Body of pancreas (tissue), 4 donors: Measurements from ENCODE around the gene PLEK. TPM values are rescaled to one million over a fixed set of nuclear protein-coding genes. Genes with fewer than 3 reads are reported as not detected.

Experiments
- ATAC-seq: fragments of 150-250 bp; one replicate; pipeline ENCODE4 v1.9.1; 2016
- DNase-seq, 4 donors: peaks; one replicate each; pipeline ENCODE4 v3.0.0-alpha.2; 2019
- H3K27ac ChIP-seq, 4 donors: fragments of 200-600 bp; sonication (generic); 1 replicate in 3 of 4; 2 replicates in 1 of 4; pipeline versions ENCODE4 v1.5.1 to v1.6.1; 2016 to 2019; ENCODE audit warnings: mild to moderate bottlenecking in 1 of 4, mixed read lengths in 1 of 4, moderate library complexity in 1 of 4
- H3K27me3 ChIP-seq, 2 donors: fragments of 200-600 bp; sonication (generic); one replicate each; pipeline ENCODE4 v1.6.0; 2016; ENCODE audit warnings: mild to moderate bottlenecking in 1 of 2
- H3K36me3 ChIP-seq, 2 donors: fragments of 200-600 bp; sonication (generic); replicated peaks in 1 of 2; 2 replicates each; pipeline ENCODE4 v1.5.1; 2016; ENCODE audit warnings: low read depth in 2 of 2; ENCODE audit not compliant: insufficient read depth in 1 of 2
- H3K4me1 ChIP-seq: fragments of 200-600 bp; sonication (generic); one replicate; pipeline ENCODE4 v1.6.0; 2016
- H3K4me3 ChIP-seq, 2 donors: fragments of 200-600 bp; sonication (generic); 1 replicate in 1 of 2; 2 replicates in 1 of 2; pipeline ENCODE4 v1.5.1; 2016 to 2019
- H3K9me3 ChIP-seq, 3 donors: fragments of 200-600 bp; sonication (generic); 1 replicate in 2 of 3; 2 replicates in 1 of 3; pipeline ENCODE4 v1.5.1; 2016
- POLR2A ChIP-seq, 3 donors: fragments of 450-650 bp; IDR thresholded peaks; one replicate each; pipeline ENCODE4 v1.6.1; 2016; ENCODE audit warnings: antibody characterized with exemption in 3 of 3, mild to moderate bottlenecking in 2 of 3
- WGBS, 2 donors: methylation state at CpG; one replicate each; pipeline ENCODE4 v1.1.5; 2017; 5-methylcytosine and 5-hydroxymethylcytosine counted together
- intact Hi-C: fragments of 100-400 bp; cut with DNase I; formaldehyde crosslinking; loops from one replicate; pipeline ENCODE4 v1.15.1; 2023
- total RNA-seq, 2 donors: library from RNA; depleted of rRNA; stranded (reverse); fragments of >200 nt; gene quantifications; one replicate each; pipeline ENCODE4 v1.1.0, GENCODE V29; 2016
- TF ChIP-seq, protein P1 (sequence below), 7 experiments: fragments of 450-650 bp in 4 of 7; fragments of 200-600 bp in 3 of 7; sonication (generic) in 3 of 7; IDR thresholded peaks; one replicate each; pipeline ENCODE4 v1.5.1; 2016 to 2019; ENCODE audit warnings: antibody characterized with exemption in 7 of 7

PLEK gene
- total RNA-seq, 2 donors from 2014 or later, result 1.8 to 3.0 TPM

DNA sequence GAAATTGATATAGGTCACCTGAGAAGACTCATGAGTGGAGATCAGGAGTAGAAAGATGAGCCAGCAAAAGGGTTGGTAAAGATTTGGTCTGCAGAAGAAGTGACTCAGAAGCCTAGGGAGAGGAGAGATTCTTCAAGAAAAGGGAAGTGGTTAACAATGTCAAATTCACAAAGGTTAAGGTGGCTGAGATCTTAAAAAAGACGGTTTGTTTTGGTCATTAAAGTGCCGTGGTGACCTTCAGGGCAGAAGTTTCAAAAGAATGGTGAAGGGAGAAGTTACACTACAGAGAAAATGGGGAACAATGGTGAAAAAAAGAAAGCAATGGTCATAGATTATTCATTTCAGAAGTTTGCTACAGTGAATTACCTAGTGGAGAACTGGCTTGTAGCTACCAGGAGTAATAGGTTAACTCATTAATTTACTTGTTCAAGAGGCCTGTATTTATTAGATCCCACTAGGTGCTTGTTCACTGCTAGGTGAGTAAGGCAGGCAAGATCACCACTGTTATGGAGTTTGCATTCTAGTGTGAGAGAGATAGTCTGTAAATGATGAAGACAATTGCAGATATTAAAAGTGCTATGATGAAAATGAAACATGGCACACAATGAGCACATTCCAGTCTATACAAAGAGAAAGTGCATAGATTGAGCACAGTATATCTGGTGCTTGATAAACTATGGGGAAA, 59.0 kb downstream of the PLEK start:
- TF ChIP-seq, protein P1, sequence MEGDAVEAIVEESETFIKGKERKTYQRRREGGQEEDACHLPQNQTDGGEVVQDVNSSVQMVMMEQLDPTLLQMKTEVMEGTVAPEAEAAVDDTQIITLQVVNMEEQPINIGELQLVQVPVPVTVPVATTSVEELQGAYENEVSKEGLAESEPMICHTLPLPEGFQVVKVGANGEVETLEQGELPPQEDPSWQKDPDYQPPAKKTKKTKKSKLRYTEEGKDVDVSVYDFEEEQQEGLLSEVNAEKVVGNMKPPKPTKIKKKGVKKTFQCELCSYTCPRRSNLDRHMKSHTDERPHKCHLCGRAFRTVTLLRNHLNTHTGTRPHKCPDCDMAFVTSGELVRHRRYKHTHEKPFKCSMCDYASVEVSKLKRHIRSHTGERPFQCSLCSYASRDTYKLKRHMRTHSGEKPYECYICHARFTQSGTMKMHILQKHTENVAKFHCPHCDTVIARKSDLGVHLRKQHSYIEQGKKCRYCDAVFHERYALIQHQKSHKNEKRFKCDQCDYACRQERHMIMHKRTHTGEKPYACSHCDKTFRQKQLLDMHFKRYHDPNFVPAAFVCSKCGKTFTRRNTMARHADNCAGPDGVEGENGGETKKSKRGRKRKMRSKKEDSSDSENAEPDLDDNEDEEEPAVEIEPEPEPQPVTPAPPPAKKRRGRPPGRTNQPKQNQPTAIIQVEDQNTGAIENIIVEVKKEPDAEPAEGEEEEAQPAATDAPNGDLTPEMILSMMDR (IDR thresholded peaks at IDR 0.05), result no peak
- no peak for TF ChIP-seq POLR2A (IDR thresholded peaks at IDR 0.05)
- ATAC-seq, result no peak
- no peaks in the 10 kb centered on the region for H3K27me3 ChIP-seq
- DNase-seq, result no peak
- no peaks in the 10 kb centered on the region for H3K36me3 ChIP-seq
- H3K9me3 ChIP-seq, result no peaks in the 10 kb centered on the region
- H3K4me1 ChIP-seq, result no peaks in the 10 kb centered on the region
- no peak overlapping the region for H3K27ac ChIP-seq
- WGBS, 2 donors, result 24 to 31% methylated on average over 2 of the region's 2 CpGs
- H3K4me3 ChIP-seq, result no peak overlapping the region
- intact Hi-C loops, result no loop called here

DNA sequence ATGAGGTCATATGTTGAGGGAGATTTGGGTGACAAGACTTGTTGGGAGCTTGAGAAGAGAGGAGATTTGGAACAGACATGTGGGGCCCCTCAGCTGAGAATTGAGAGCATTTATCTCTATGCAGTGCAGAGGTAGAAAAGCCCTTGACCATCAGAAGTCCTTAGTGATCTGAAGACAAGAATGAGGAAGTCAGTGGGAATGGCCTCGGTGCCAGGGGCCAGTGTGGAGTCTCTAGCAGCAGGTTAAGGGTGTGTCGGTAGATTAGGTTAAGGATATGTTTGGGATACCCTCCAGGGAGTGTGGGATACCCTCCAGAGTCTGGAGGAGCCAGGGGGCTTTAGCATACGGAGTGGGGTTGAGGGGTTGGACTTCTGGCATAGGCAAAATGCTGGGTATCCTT, 60.4 kb downstream of the PLEK start:
- no peak for ATAC-seq
- Histone ChIP-seq H3K4me1 (no peaks in the 10 kb centered on the region), H3K4me3 (no peak overlapping the region), H3K36me3 (no peaks in the 10 kb centered on the region), H3K27me3 (no peaks in the 10 kb centered on the region), H3K9me3 (no peaks in the 10 kb centered on the region), H3K27ac (no peak overlapping the region)
- no peak for DNase-seq
- intact Hi-C loops, result no loop called here
- TF ChIP-seq, protein P1 (IDR thresholded peaks at IDR 0.05), result no peak
- no peak for TF ChIP-seq POLR2A (IDR thresholded peaks at IDR 0.05)
- 47 to 63% methylated on average over 3 of the region's 3 CpGs for WGBS, 2 donors

GRCh38 chr2:68426446-68426845, 61.4 kb downstream of the PLEK start:
- no peaks in the 10 kb centered on the region for H3K27me3 ChIP-seq
- no peaks in the 10 kb centered on the region for H3K9me3 ChIP-seq
- no peak overlapping the region for H3K27ac ChIP-seq
- no peaks in the 10 kb centered on the region for H3K36me3 ChIP-seq
- 74 to 82% methylated on average over 1 of the region's 1 CpG for WGBS, 2 donors
- no peak for ATAC-seq
- no peak for DNase-seq
- intact Hi-C loops, result no loop called here
- no peak for TF ChIP-seq POLR2A (IDR thresholded peaks at IDR 0.05)
- no peak overlapping the region for H3K4me3 ChIP-seq
- no peaks in the 10 kb centered on the region for H3K4me1 ChIP-seq

GRCh38 chr2:68426848-68427579, 61.9 kb downstream of the PLEK start:
- Histone ChIP-seq H3K27ac (no peak overlapping the region), H3K4me1 (no peaks in the 10 kb centered on the region), H3K4me3 (no peak overlapping the region), H3K27me3 (no peaks in the 10 kb centered on the region), H3K9me3 (no peaks in the 10 kb centered on the region), H3K36me3 (no peaks in the 10 kb centered on the region)
- 74 to 85% methylated on average over 10 of the region's 10 CpGs for WGBS, 2 donors
- intact Hi-C loops, result no loop called here
- DNase-seq (no peak), ATAC-seq (no peak)
- no peak for TF ChIP-seq POLR2A (IDR thresholded peaks at IDR 0.05)
- TF ChIP-seq, protein P1 (IDR thresholded peaks at IDR 0.05), result no peak

DNA sequence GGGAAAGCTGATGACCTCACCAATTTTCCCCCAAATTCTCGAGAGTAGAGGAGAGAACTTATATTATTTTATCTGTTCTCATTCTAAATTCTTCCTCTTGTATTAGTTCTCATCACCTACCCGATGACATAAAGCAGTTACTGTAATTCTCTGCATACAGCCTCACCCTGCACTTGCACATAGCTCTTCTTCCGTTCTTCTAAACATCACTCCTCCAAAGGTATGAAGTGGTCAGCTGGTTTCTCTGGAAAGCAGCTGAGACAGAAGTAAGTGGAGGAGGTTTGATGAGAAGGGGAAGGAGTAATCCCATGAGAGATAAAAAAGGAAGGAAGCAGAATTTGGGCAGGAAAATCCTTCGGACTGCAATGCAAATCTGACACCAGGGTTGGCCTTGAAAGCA, 63.0 kb downstream of the PLEK start:
- no peak for DNase-seq
- no peak for ATAC-seq
- Histone ChIP-seq H3K9me3 (no peaks in the 10 kb centered on the region), H3K27ac (no peak overlapping the region), H3K27me3 (no peaks in the 10 kb centered on the region), H3K4me1 (peaks cover 4% of the 10 kb centered on the region), H3K4me3 (no peak overlapping the region), H3K36me3 (no peaks in the 10 kb centered on the region)
- TF ChIP-seq POLR2A (IDR thresholded peaks at IDR 0.05), result no peak
- 66 to 72% methylated on average over 4 of the region's 4 CpGs for WGBS, 2 donors
- intact Hi-C loops, result no loop called here
